HG03469 (cell line): ENCODE data around the gene LCP1.

ENCODE experiments used
- ATAC-seq: cut with Tn5 transposase; IDR thresholded peaks from one replicate; pipeline ENCODE4 v1.9.1; 2021; ENCODE audit warnings: mild to moderate bottlenecking, moderate library complexity, moderate number of reproducible peaks; ENCODE audit not compliant: unreplicated experiment

LCP1 gene

GRCh38 chr13:46131705-46132104 lies 50.3 kb downstream of the LCP1 start:
- no peak for ATAC-seq

- ATAC-seq: no peak
These were observed 51.9 kb downstream of the LCP1 start for GRCh38 chr13:46129955-46130618.

- ATAC-seq: no peak
These were observed 52.9 kb downstream of the LCP1 start for GRCh38 chr13:46129124-46129523.

- no peak for ATAC-seq
These were observed 54.5 kb downstream of the LCP1 start for GRCh38 chr13:46127358-46128023.

GRCh38 chr13:46126552-46127357 lies 55.2 kb downstream of the LCP1 start:
- ATAC-seq: no peak

GRCh38 chr13:46126056-46126455 lies 55.9 kb downstream of the LCP1 start:
- ATAC-seq: no peak

GRCh38 chr13:46124967-46125933 lies 56.7 kb downstream of the LCP1 start:
- ATAC-seq: no peak

GRCh38 chr13:46124531-46124966 lies 57.4 kb downstream of the LCP1 start:
- ATAC-seq: no peak

GRCh38 chr13:46122304-46122703 lies 59.7 kb downstream of the LCP1 start:
- ATAC-seq: no peak

- no peak for ATAC-seq
These were observed 60.3 kb downstream of the LCP1 start for GRCh38 chr13:46121597-46122163.

GRCh38 chr13:46121033-46121432 lies 60.9 kb downstream of the LCP1 start:
- no peak for ATAC-seq

GRCh38 chr13:46119883-46120614 lies 61.9 kb downstream of the LCP1 start:
- no peak for ATAC-seq

GRCh38 chr13:46116653-46117502 lies 65.1 kb downstream of the LCP1 start:
- no peak for ATAC-seq

GRCh38 chr13:46114613-46115012 lies 67.4 kb downstream of the LCP1 start:
- no peak for ATAC-seq

GRCh38 chr13:46113596-46113995 lies 68.4 kb downstream of the LCP1 start:
- no peak for ATAC-seq

- no peak for ATAC-seq
These were observed 70.8 kb downstream of the LCP1 start for GRCh38 chr13:46111151-46111550.

GRCh38 chr13:46109451-46109850 lies 72.5 kb downstream of the LCP1 start:
- no peak for ATAC-seq

- no peak for ATAC-seq
These were observed 75.1 kb downstream of the LCP1 start for GRCh38 chr13:46106839-46107371.
